ENCODE results near the gene AFG3L2. TPM values are rescaled to one million over a fixed set of nuclear protein-coding genes. Genes with fewer than 3 reads are reported as not detected.

The AFG3L2 gene
- total and polyA plus RNA-seq, 5 donors from 2014 or later: 20.0 to 34.4 (median 21.8) TPM

GRCh38 chr18:12372406-12372805 is 4.6 kb downstream of the AFG3L2 start:
- Mint-ChIP-seq H3K27me3 (no peaks in the 10 kb centered on the region), H3K36me3 (peaks cover 19% of the 10 kb centered on the region), H3K27ac (peak overlapping the region in 1 of 3 donors; percentile 16), H3K4me1 (peaks cover 32 to 57% (median 46%) of the 10 kb centered on the region in 4 donors), H3K4me3 (peak overlapping the region in 2 of 4 donors; percentile 17 to 97), H3K9me3 (peaks cover 0 to 1% (median 0%) of the 10 kb centered on the region in 7 donors)
- no peak overlapping the region for H3K4me3 ChIP-seq (ENCODE audit: low read depth, low read length)
- H3K27ac ChIP-seq (ENCODE audit: insufficient read depth, low read length, poor library complexity, severe bottlenecking): no peak overlapping the region
- no peaks in the 10 kb centered on the region for H3K27me3 ChIP-seq (ENCODE audit: control insufficient read depth, insufficient read depth, low read length)
- DNase-seq: no peak
- H3K9me3 ChIP-seq (ENCODE audit: control insufficient read depth in 2 of 2, low read length in 2 of 2): no peaks in the 10 kb centered on the region
- no peak for ATAC-seq (ENCODE audit: low read depth in 2 of 2)
- H3K4me1 ChIP-seq (ENCODE audit: control insufficient read depth, insufficient read depth, low read length, poor library complexity, severe bottlenecking): peaks cover 30% of the 10 kb centered on the region
- peaks cover 14% of the 10 kb centered on the region for H3K36me3 ChIP-seq (ENCODE audit: control insufficient read depth, insufficient read depth, low read length)

- Mint-ChIP-seq H3K36me3 (peaks cover 26% of the 10 kb centered on the region), H3K9me3 (peaks cover 0 to 1% (median 0%) of the 10 kb centered on the region in 7 donors)
Measured at GRCh38 chr18:12371590-12371989, 5.4 kb downstream of the AFG3L2 start.

GRCh38 chr18:12369211-12369610 is 7.8 kb downstream of the AFG3L2 start:
- Histone ChIP-seq H3K4me1 (ENCODE audit: control insufficient read depth, insufficient read depth, low read length, poor library complexity, severe bottlenecking) (peaks cover 12% of the 10 kb centered on the region), H3K27ac (ENCODE audit: insufficient read depth, low read length, poor library complexity, severe bottlenecking) (no peak overlapping the region), H3K4me3 (ENCODE audit: low read depth, low read length) (no peak overlapping the region), H3K36me3 (ENCODE audit: control insufficient read depth, insufficient read depth, low read length) (peaks cover 38% of the 10 kb centered on the region), H3K27me3 (ENCODE audit: control insufficient read depth, insufficient read depth, low read length) (no peaks in the 10 kb centered on the region), H3K9me3 (ENCODE audit: control insufficient read depth in 2 of 2, low read length in 2 of 2) (no peaks in the 10 kb centered on the region)
- no peak for DNase-seq
- H3K27me3 Mint-ChIP-seq: no peaks in the 10 kb centered on the region
- no peak overlapping the region for H3K27ac Mint-ChIP-seq
- H3K9me3 Mint-ChIP-seq: no peaks in the 10 kb centered on the region
- peaks cover 27 to 41% (median 31%) of the 10 kb centered on the region in 4 donors for H3K4me1 Mint-ChIP-seq
- no peak for ATAC-seq (ENCODE audit: low read depth in 2 of 2)
- H3K4me3 Mint-ChIP-seq: no peak overlapping the region
- H3K36me3 Mint-ChIP-seq: peaks cover 32% of the 10 kb centered on the region

More at GRCh38 chr18:12371590-12371989, 5.4 kb downstream of the AFG3L2 start:
- Mint-ChIP-seq H3K27me3 (no peaks in the 10 kb centered on the region), H3K4me3 (peak overlapping the region in 3 of 4 donors; percentile 5 to 42 (median 9)), H3K4me1 (peaks cover 35 to 57% (median 45%) of the 10 kb centered on the region in 4 donors), H3K27ac (no peak overlapping the region)
- peaks cover 28% of the 10 kb centered on the region for H3K4me1 ChIP-seq (ENCODE audit: control insufficient read depth, insufficient read depth, low read length, poor library complexity, severe bottlenecking)
- ATAC-seq (ENCODE audit: low read depth in 2 of 2) (no peak), DNase-seq (no peak)
- H3K36me3 ChIP-seq (ENCODE audit: control insufficient read depth, insufficient read depth, low read length): peaks cover 22% of the 10 kb centered on the region
- H3K27me3 ChIP-seq (ENCODE audit: control insufficient read depth, insufficient read depth, low read length): no peaks in the 10 kb centered on the region
- no peak overlapping the region for H3K27ac ChIP-seq (ENCODE audit: insufficient read depth, low read length, poor library complexity, severe bottlenecking)
- H3K4me3 ChIP-seq (ENCODE audit: low read depth, low read length): no peak overlapping the region
- no peaks in the 10 kb centered on the region for H3K9me3 ChIP-seq (ENCODE audit: control insufficient read depth in 2 of 2, low read length in 2 of 2)

- H3K36me3 ChIP-seq (ENCODE audit: control insufficient read depth, insufficient read depth, low read length): peaks cover 59% of the 10 kb centered on the region
- H3K36me3 Mint-ChIP-seq: peaks cover 33% of the 10 kb centered on the region
Measured at GRCh38 chr18:12366784-12367183, 10.2 kb downstream of the AFG3L2 start.

GRCh38 chr18:12366379-12366778 is 10.6 kb downstream of the AFG3L2 start:
- peaks cover 4 to 19% (median 8%) of the 10 kb centered on the region in 4 donors for H3K4me1 Mint-ChIP-seq
- DNase-seq: no peak
- Histone ChIP-seq H3K27me3 (ENCODE audit: control insufficient read depth, insufficient read depth, low read length) (no peaks in the 10 kb centered on the region), H3K4me1 (ENCODE audit: control insufficient read depth, insufficient read depth, low read length, poor library complexity, severe bottlenecking) (peaks cover 3% of the 10 kb centered on the region), H3K36me3 (ENCODE audit: control insufficient read depth, insufficient read depth, low read length) (peaks cover 60% of the 10 kb centered on the region), H3K27ac (ENCODE audit: insufficient read depth, low read length, poor library complexity, severe bottlenecking) (no peak overlapping the region), H3K9me3 (ENCODE audit: control insufficient read depth in 2 of 2, low read length in 2 of 2) (no peaks in the 10 kb centered on the region), H3K4me3 (ENCODE audit: low read depth, low read length) (no peak overlapping the region)
- H3K36me3 Mint-ChIP-seq: peaks cover 35% of the 10 kb centered on the region
- H3K27ac Mint-ChIP-seq: no peak overlapping the region
- no peak for ATAC-seq (ENCODE audit: low read depth in 2 of 2)
- no peaks in the 10 kb centered on the region for H3K27me3 Mint-ChIP-seq
- H3K9me3 Mint-ChIP-seq: no peaks in the 10 kb centered on the region
- no peak overlapping the region for H3K4me3 Mint-ChIP-seq

More at GRCh38 chr18:12366784-12367183, 10.2 kb downstream of the AFG3L2 start:
- DNase-seq (no peak), ATAC-seq (ENCODE audit: low read depth in 2 of 2) (no peak)
- no peak overlapping the region for H3K4me3 Mint-ChIP-seq
- peaks cover 7% of the 10 kb centered on the region for H3K4me1 ChIP-seq (ENCODE audit: control insufficient read depth, insufficient read depth, low read length, poor library complexity, severe bottlenecking)
- no peaks in the 10 kb centered on the region for H3K9me3 ChIP-seq (ENCODE audit: control insufficient read depth in 2 of 2, low read length in 2 of 2)
- H3K4me1 Mint-ChIP-seq: peaks cover 8 to 23% (median 12%) of the 10 kb centered on the region in 4 donors
- no peak overlapping the region for H3K27ac ChIP-seq (ENCODE audit: insufficient read depth, low read length, poor library complexity, severe bottlenecking)
- no peaks in the 10 kb centered on the region for H3K27me3 ChIP-seq (ENCODE audit: control insufficient read depth, insufficient read depth, low read length)
- no peak overlapping the region for H3K27ac Mint-ChIP-seq
- H3K27me3 Mint-ChIP-seq: no peaks in the 10 kb centered on the region
- no peak overlapping the region for H3K4me3 ChIP-seq (ENCODE audit: low read depth, low read length)
- H3K9me3 Mint-ChIP-seq: no peaks in the 10 kb centered on the region

- ATAC-seq (ENCODE audit: low read depth in 2 of 2) (no peak), DNase-seq (no peak)
- Mint-ChIP-seq H3K9me3 (no peaks in the 10 kb centered on the region), H3K27ac (no peak overlapping the region), H3K36me3 (peaks cover 49% of the 10 kb centered on the region), H3K27me3 (no peaks in the 10 kb centered on the region), H3K4me3 (no peak overlapping the region), H3K4me1 (peaks cover 0 to 5% (median 4%) of the 10 kb centered on the region in 4 donors)
- Histone ChIP-seq H3K27ac (ENCODE audit: insufficient read depth, low read length, poor library complexity, severe bottlenecking) (no peak overlapping the region), H3K4me1 (ENCODE audit: control insufficient read depth, insufficient read depth, low read length, poor library complexity, severe bottlenecking) (no peaks in the 10 kb centered on the region), H3K4me3 (ENCODE audit: low read depth, low read length) (no peak overlapping the region), H3K27me3 (ENCODE audit: control insufficient read depth, insufficient read depth, low read length) (no peaks in the 10 kb centered on the region), H3K36me3 (ENCODE audit: control insufficient read depth, insufficient read depth, low read length) (peaks cover 86% of the 10 kb centered on the region), H3K9me3 (ENCODE audit: control insufficient read depth in 2 of 2, low read length in 2 of 2) (no peaks in the 10 kb centered on the region)
Measured at GRCh38 chr18:12362473-12363174, 14.4 kb downstream of the AFG3L2 start.

GRCh38 chr18:12361770-12362378 is 15.2 kb downstream of the AFG3L2 start:
- peaks cover 44% of the 10 kb centered on the region for H3K36me3 Mint-ChIP-seq
- no peaks in the 10 kb centered on the region for H3K9me3 Mint-ChIP-seq
- no peak overlapping the region for H3K4me3 Mint-ChIP-seq
- H3K27me3 ChIP-seq (ENCODE audit: control insufficient read depth, insufficient read depth, low read length): no peaks in the 10 kb centered on the region
- DNase-seq (no peak), ATAC-seq (ENCODE audit: low read depth in 2 of 2) (no peak)
- H3K4me3 ChIP-seq (ENCODE audit: low read depth, low read length): no peak overlapping the region
- H3K27ac Mint-ChIP-seq: no peak overlapping the region
- H3K4me1 Mint-ChIP-seq: peaks cover 0 to 5% (median 3%) of the 10 kb centered on the region in 4 donors
- no peak overlapping the region for H3K27ac ChIP-seq (ENCODE audit: insufficient read depth, low read length, poor library complexity, severe bottlenecking)
- peaks cover 85% of the 10 kb centered on the region for H3K36me3 ChIP-seq (ENCODE audit: control insufficient read depth, insufficient read depth, low read length)
- no peaks in the 10 kb centered on the region for H3K4me1 ChIP-seq (ENCODE audit: control insufficient read depth, insufficient read depth, low read length, poor library complexity, severe bottlenecking)
- H3K9me3 ChIP-seq (ENCODE audit: control insufficient read depth in 2 of 2, low read length in 2 of 2): no peaks in the 10 kb centered on the region
- no peaks in the 10 kb centered on the region for H3K27me3 Mint-ChIP-seq
